BJ (cell line): ENCODE results near the gene ATP10A. TPM values are rescaled to one million over a fixed set of nuclear protein-coding genes. Genes with fewer than 3 reads are reported as not detected.

Experiments
- CTCF ChIA-PET: fragments of 350-600 bp; formaldehyde crosslinking; extraction: SDS; loops from one replicate; lab custom pipeline; 2021; ENCODE audit warnings: antibody characterized with exemption, inconsistent platforms; lab: Yijun Ruan, JAX
- POLR2A ChIA-PET: fragments of 300-600 bp; sonication (Branson Sonifier 250); formaldehyde crosslinking; extraction: SDS; loops from one replicate; lab custom pipeline; 2021; ENCODE audit warnings: antibody characterized with exemption; lab: Charles Lee
- DNase-seq: peaks from one replicate; pipeline ENCODE4 v3.0.0-alpha.2; 2011; ENCODE audit warnings: low read depth
- H3K27me3 ChIP-seq: 2 replicates; pipeline ENCODE4 v1.6.0; 2011; ENCODE audit warnings: low read length; ENCODE audit not compliant: control insufficient read depth, insufficient read depth
- H3K36me3 ChIP-seq: 2 replicates; pipeline ENCODE4 v1.5.1; 2011; ENCODE audit warnings: low read length; ENCODE audit not compliant: control insufficient read depth, insufficient read depth
- H3K4me3 ChIP-seq: 2 replicates; pipeline ENCODE4 v1.5.1; 2011; ENCODE audit warnings: low read depth, mild to moderate bottlenecking, control low read depth, low read length
- polyA plus RNA-seq: library from polyadenylated mRNA; depleted of rRNA; stranded (reverse); fragments of >200 nt; gene quantifications from 2 replicates; pipeline ENCODE4 v1.2.3, GENCODE V29; 2011
- TF ChIP-seq, protein P1 (sequence below): IDR thresholded peaks from 2 replicates; pipeline ENCODE4 v1.5.1; 2011; ENCODE audit warnings: low read depth, mild to moderate bottlenecking, control low read depth, inconsistent platforms, low read length, moderate library complexity; ENCODE audit not compliant: insufficient read depth

Gene ATP10A
- polyA plus RNA-seq, 1 experiment, result 28.0 TPM

- ChIA-PET POLR2A (no interaction called here), CTCF (interaction anchor here (1.0 kb wide), 1 partner anchor 217 kb away, joined by 3 read pairs; no protein-coding TSS in a partner anchor)
- TF ChIP-seq, protein P1, sequence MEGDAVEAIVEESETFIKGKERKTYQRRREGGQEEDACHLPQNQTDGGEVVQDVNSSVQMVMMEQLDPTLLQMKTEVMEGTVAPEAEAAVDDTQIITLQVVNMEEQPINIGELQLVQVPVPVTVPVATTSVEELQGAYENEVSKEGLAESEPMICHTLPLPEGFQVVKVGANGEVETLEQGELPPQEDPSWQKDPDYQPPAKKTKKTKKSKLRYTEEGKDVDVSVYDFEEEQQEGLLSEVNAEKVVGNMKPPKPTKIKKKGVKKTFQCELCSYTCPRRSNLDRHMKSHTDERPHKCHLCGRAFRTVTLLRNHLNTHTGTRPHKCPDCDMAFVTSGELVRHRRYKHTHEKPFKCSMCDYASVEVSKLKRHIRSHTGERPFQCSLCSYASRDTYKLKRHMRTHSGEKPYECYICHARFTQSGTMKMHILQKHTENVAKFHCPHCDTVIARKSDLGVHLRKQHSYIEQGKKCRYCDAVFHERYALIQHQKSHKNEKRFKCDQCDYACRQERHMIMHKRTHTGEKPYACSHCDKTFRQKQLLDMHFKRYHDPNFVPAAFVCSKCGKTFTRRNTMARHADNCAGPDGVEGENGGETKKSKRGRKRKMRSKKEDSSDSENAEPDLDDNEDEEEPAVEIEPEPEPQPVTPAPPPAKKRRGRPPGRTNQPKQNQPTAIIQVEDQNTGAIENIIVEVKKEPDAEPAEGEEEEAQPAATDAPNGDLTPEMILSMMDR, result no peak
- no peak overlapping the region for H3K4me3 ChIP-seq
- no peaks in the 10 kb centered on the region for H3K27me3 ChIP-seq
- DNase-seq, result no peak
- peaks cover 17% of the 10 kb centered on the region for H3K36me3 ChIP-seq
These were observed 146.6 kb downstream of the ATP10A start for GRCh38 chr15:25716414-25717126.

GRCh38 chr15:25715536-25716413 lies 147.4 kb downstream of the ATP10A start:
- CTCF ChIA-PET, result interaction anchor here (1.1 kb wide), 1 partner anchor 217 kb away, joined by 3 read pairs; no protein-coding TSS in a partner anchor
- POLR2A ChIA-PET, result no interaction called here
- TF ChIP-seq, protein P1, result no peak
- Histone ChIP-seq H3K27me3 (no peaks in the 10 kb centered on the region), H3K36me3 (peaks cover 14% of the 10 kb centered on the region), H3K4me3 (no peak overlapping the region)
- no peak for DNase-seq

GRCh38 chr15:25714538-25714840 lies 148.6 kb downstream of the ATP10A start:
- POLR2A ChIA-PET, result no interaction called here
- Histone ChIP-seq H3K27me3 (no peaks in the 10 kb centered on the region), H3K36me3 (peaks cover 13% of the 10 kb centered on the region), H3K4me3 (no peak overlapping the region)
- CTCF ChIA-PET, result no interaction called here
- TF ChIP-seq, protein P1, result no peak
- no peak for DNase-seq

DNA sequence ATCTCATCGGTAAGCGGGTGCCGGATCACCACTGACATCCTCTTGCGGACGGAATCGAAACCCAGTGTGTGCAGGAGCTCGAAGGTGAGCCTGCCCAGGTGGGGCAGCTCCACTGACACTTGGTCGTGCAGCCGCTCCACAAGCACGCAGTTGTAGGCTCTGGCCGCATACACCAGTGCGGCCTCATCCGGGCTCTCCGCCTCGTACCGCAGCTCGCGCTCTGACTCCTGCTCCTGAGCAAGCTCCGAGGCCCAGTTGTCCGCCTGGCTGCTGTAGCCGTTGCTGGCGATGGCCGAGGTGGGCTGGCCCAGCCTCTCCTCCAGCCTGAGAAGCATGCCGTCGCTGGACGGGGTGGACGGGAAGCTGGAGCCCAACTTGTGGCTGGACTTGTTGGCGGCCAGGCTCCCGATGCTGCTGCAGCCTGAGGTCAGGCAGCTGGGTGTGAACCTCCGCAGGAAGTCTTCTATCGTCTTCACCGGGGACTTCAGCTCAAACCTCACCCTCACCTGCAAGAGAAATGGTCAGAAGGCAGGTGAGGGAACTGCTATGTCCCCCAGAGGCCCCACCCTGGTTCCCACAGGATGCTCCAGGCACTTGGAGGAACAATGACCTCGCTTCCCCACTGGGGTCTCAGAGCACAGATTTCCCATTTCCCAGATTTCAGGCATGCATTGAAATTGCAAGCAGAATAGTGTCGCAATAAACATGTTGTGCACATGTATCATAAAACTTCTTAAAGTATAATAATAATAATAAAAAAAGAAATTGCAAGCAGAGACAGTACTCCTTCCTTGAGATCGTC lies 149.2 kb downstream of the ATP10A start:
- no peaks in the 10 kb centered on the region for H3K27me3 ChIP-seq
- peaks cover 12% of the 10 kb centered on the region for H3K36me3 ChIP-seq
- TF ChIP-seq, protein P1, result no peak
- ChIA-PET POLR2A (no interaction called here), CTCF (interaction anchor here (2.0 kb wide), 1 partner anchor 220 kb away, joined by 5 read pairs; no protein-coding TSS in a partner anchor)
- no peak overlapping the region for H3K4me3 ChIP-seq
- no peak for DNase-seq
